ENCODE results near the gene TMEM132D.

GRCh38 chr12:129237881-129238280 is 665.9 kb downstream of the TMEM132D start:
- TF ChIP-seq ETV6 (CRISPR knock-in tag; IDR thresholded peaks at IDR 0.05) (no peak), TEAD1 (CRISPR knock-in tag; IDR thresholded peaks at IDR 0.05) (no peak), CTCF (IDR thresholded peaks at IDR 0.05) (no peak), NFE2L1 (CRISPR knock-in tag; IDR thresholded peaks at IDR 0.05) (no peak)

All from WTC11 (cell line).